GM23248 (cell line): ENCODE data around the gene RAB24. TPM values are rescaled to one million over a fixed set of nuclear protein-coding genes. Genes with fewer than 3 reads are reported as not detected.

ENCODE experiments used
- DNase-seq: peaks from one replicate; pipeline ENCODE4 v3.0.0-alpha.2; 2015
- H2AFZ ChIP-seq: fragments of 200-600 bp; sonication (generic); 2 replicates; pipeline ENCODE4 v1.6.1; 2016; ENCODE audit warnings: antibody characterized with exemption
- H3F3A ChIP-seq: fragments of 200-600 bp; sonication (generic); 2 replicates; pipeline ENCODE4 v1.6.1; 2016; ENCODE audit warnings: mild to moderate bottlenecking, antibody characterized with exemption, mixed run types; ENCODE audit not compliant: insufficient read depth
- H3K27ac ChIP-seq: fragments of 200-600 bp; sonication (generic); 2 replicates; pipeline ENCODE4 v1.5.1; 2016; ENCODE audit warnings: mild to moderate bottlenecking
- H3K27me3 ChIP-seq: fragments of 200-600 bp; sonication (generic); replicated peaks from 2 replicates; pipeline ENCODE4 v1.6.1; 2016; ENCODE audit warnings: mild to moderate bottlenecking; ENCODE audit not compliant: insufficient read depth
- H3K36me3 ChIP-seq: fragments of 200-600 bp; sonication (generic); 2 replicates; pipeline ENCODE4 v1.6.1; 2016; ENCODE audit warnings: low read depth, mild to moderate bottlenecking
- H3K4me1 ChIP-seq: fragments of 200-600 bp; sonication (generic); 2 replicates; pipeline ENCODE4 v1.6.1; 2016; ENCODE audit warnings: mild to moderate bottlenecking; ENCODE audit not compliant: insufficient read depth
- H3K4me2 ChIP-seq: fragments of 200-600 bp; sonication (generic); one replicate; pipeline ENCODE4 v1.6.1; 2016; ENCODE audit warnings: mild to moderate bottlenecking; ENCODE audit not compliant: unreplicated experiment
- H3K4me3 ChIP-seq: fragments of 200-600 bp; sonication (generic); 2 replicates; pipeline ENCODE4 v1.5.1; 2016; ENCODE audit warnings: mild to moderate bottlenecking
- H3K79me2 ChIP-seq: fragments of 200-600 bp; sonication (generic); 2 replicates; pipeline ENCODE4 v1.6.1; 2016; ENCODE audit warnings: mild to moderate bottlenecking; ENCODE audit not compliant: insufficient read depth
- H3K9ac ChIP-seq: fragments of 200-600 bp; sonication (generic); 2 replicates; pipeline ENCODE4 v1.6.1; 2016; ENCODE audit warnings: mild to moderate bottlenecking
- H3K9me2 ChIP-seq: fragments of 200-600 bp; sonication (generic); 2 replicates; pipeline ENCODE4 v1.6.1; 2016; ENCODE audit warnings: mixed run types, mild to moderate bottlenecking, moderate library complexity; ENCODE audit not compliant: insufficient read depth
- H3K9me3 ChIP-seq: fragments of 200-600 bp; sonication (generic); one replicate; pipeline ENCODE4 v1.6.1; 2017; ENCODE audit warnings: low read depth
- H4K20me1 ChIP-seq: fragments of 200-600 bp; sonication (generic); 2 replicates; pipeline ENCODE4 v1.6.0; 2016; ENCODE audit not compliant: insufficient read depth
- EZH2 ChIP-seq: fragments of 200-600 bp; sonication (generic); IDR thresholded peaks from 2 replicates; pipeline ENCODE4 v1.6.1; 2018; ENCODE audit warnings: antibody characterized with exemption, mild to moderate bottlenecking; ENCODE audit not compliant: insufficient read depth, poor library complexity, severe bottlenecking
- EZH2phosphoT487 ChIP-seq: fragments of 200-600 bp; sonication (generic); IDR thresholded peaks from 2 replicates; pipeline ENCODE4 v1.6.1; 2018; ENCODE audit warnings: antibody characterized with exemption, moderate library complexity, mild to moderate bottlenecking, low read depth; ENCODE audit not compliant: insufficient read depth
- WGBS, 2 experiments: methylation state at CpG; one replicate each; pipeline ENCODE4 v1.1.6; 2015 to 2017; ENCODE audit warnings: low lambda C conversion rate in 2 of 2, low coverage in 1 of 2; ENCODE audit errors: missing lambda C conversion rate in 2 of 2; 5-methylcytosine and 5-hydroxymethylcytosine counted together
- in situ Hi-C: fragments of 300-500 bp; cut with MboI; formaldehyde crosslinking; loops from 2 replicates; pipeline ENCODE4 v1.15.0; 2020
- polyA plus RNA-seq: library from polyadenylated mRNA; unstranded; fragments of >200 nt; fragmentation: Nextera tagmentation; extraction: Ambion mirVana; gene quantifications from 2 replicates; pipeline ENCODE4 v1.2.1, GENCODE V29; 2016
- total RNA-seq: library from RNA; depleted of rRNA; stranded (reverse); fragments of >200 nt; shearing (Covaris generic); gene quantifications from 2 replicates; pipeline ENCODE4 v1.2.3, GENCODE V29; 2014

RAB24 gene
- total and polyA plus RNA-seq, 2 experiments from 2014 or later: 28.9 to 31.5 TPM

GRCh38 chr5:177300236-177300880 is 3.2 kb downstream of the RAB24 start:
- WGBS, 2 experiments: 36 to 49% methylated on average over 4 of the region's 4 CpGs
- H3K4me3 ChIP-seq: no peak overlapping the region
- peak overlapping the region; percentile 36 for H3K27ac ChIP-seq
- no peaks in the 10 kb centered on the region; the same call in 1 of the 2 replicates for H3K36me3 ChIP-seq
- in situ Hi-C loops: no loop called here
- H3K9me3 ChIP-seq: no peaks in the 10 kb centered on the region
- no peak for TF ChIP-seq EZH2
- TF ChIP-seq EZH2phosphoT487: no peak
- peak overlapping the region; percentile 38; the same call in 1 of the 2 replicates for H3K9ac ChIP-seq
- peaks cover 40% of the 10 kb centered on the region for H3K79me2 ChIP-seq
- no peak overlapping the region for H2AFZ ChIP-seq
- H3K27me3 ChIP-seq: no peaks in the 10 kb centered on the region
- H4K20me1 ChIP-seq: no peaks in the 10 kb centered on the region
- peak; percentile 70 for DNase-seq
- H3K4me2 ChIP-seq: no peak overlapping the region
- peaks cover 34% of the 10 kb centered on the region for H3F3A ChIP-seq
- no peaks in the 10 kb centered on the region for H3K9me2 ChIP-seq
- peaks cover 16% of the 10 kb centered on the region for H3K4me1 ChIP-seq

- Histone ChIP-seq H3K79me2 (peaks cover 34% of the 10 kb centered on the region), H3K4me3 (no peak overlapping the region), H3K9me2 (no peaks in the 10 kb centered on the region), H3K9ac (no peak overlapping the region), H3K27me3 (no peaks in the 10 kb centered on the region), H3F3A (peaks cover 31% of the 10 kb centered on the region), H2AFZ (no peak overlapping the region), H3K4me1 (peaks cover 10% of the 10 kb centered on the region), H3K9me3 (no peaks in the 10 kb centered on the region), H3K4me2 (no peak overlapping the region), H3K27ac (no peak overlapping the region; the same call in 1 of the 2 replicates), H4K20me1 (no peaks in the 10 kb centered on the region), H3K36me3 (0 out of 2 replicates have a peak, but pooled peaks cover 2% of the 10 kb centered on the region)
- TF ChIP-seq EZH2 (no peak), EZH2phosphoT487 (no peak)
- WGBS, 2 experiments: 77 to 84% methylated on average over 7 to 9 of the region's 9 CpGs
- DNase-seq: no peak
- in situ Hi-C loops: no loop called here
Measured at GRCh38 chr5:177299697-177300096, 3.8 kb downstream of the RAB24 start.

DNA sequence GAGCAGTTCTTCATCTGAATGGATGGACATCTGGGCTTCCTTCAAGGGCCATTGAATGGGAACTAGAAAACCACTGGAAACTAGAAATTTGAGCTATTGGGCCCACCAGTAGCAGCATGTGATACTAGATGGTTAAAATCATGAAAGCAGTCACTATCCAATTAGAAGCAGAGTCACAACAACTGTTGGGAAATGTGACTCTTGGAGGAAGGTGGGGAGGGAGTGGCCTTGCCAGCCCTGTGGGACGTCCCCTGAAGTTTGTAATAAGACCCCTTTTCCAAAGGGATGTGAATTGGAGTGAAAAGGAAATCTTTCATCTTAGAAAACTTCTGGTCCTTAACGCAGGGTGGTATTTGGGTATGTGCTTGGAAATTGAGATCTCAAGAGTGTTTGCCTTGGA is 5.6 kb downstream of the RAB24 start:
- no peaks in the 10 kb centered on the region for H3K27me3 ChIP-seq
- H3K4me1 ChIP-seq: peaks cover 9% of the 10 kb centered on the region
- H3K27ac ChIP-seq: no peak overlapping the region
- DNase-seq: no peak
- in situ Hi-C loops: no loop called here
- no peak overlapping the region for H2AFZ ChIP-seq
- no peak overlapping the region for H3K9ac ChIP-seq
- no peak overlapping the region for H3K4me3 ChIP-seq
- peaks cover 16% of the 10 kb centered on the region for H3K79me2 ChIP-seq
- no peak overlapping the region for H3K4me2 ChIP-seq
- no peak for TF ChIP-seq EZH2phosphoT487
- no peak for TF ChIP-seq EZH2
- no peaks in the 10 kb centered on the region for H3K9me3 ChIP-seq
- H3K9me2 ChIP-seq: no peaks in the 10 kb centered on the region
- peaks cover 31% of the 10 kb centered on the region for H3F3A ChIP-seq
- 82 to 83% methylated on average over 2 of the region's 2 CpGs for WGBS, 2 experiments
- H3K36me3 ChIP-seq: 0 out of 2 replicates have a peak, but pooled peaks cover 18% of the 10 kb centered on the region
- H4K20me1 ChIP-seq: no peaks in the 10 kb centered on the region

- H3K36me3 ChIP-seq: peaks cover 30% of the 10 kb centered on the region
- 79 to 83% methylated on average over 4 of the region's 4 CpGs for WGBS, 2 experiments
- no peaks in the 10 kb centered on the region for H3K9me3 ChIP-seq
- H3K79me2 ChIP-seq: peaks cover 3% of the 10 kb centered on the region; the same call in 1 of the 2 replicates
- H3F3A ChIP-seq: peaks cover 31% of the 10 kb centered on the region
- DNase-seq: no peak
- H3K4me1 ChIP-seq: peaks cover under 1% of the 10 kb centered on the region; the same call in 1 of the 2 replicates
- no peaks in the 10 kb centered on the region for H4K20me1 ChIP-seq
- H3K27ac ChIP-seq: no peak overlapping the region
- H3K27me3 ChIP-seq: no peaks in the 10 kb centered on the region
- in situ Hi-C loops: no loop called here
- H3K9ac ChIP-seq: no peak overlapping the region
- H2AFZ ChIP-seq: no peak overlapping the region
- TF ChIP-seq EZH2phosphoT487 (no peak), EZH2 (no peak)
- no peaks in the 10 kb centered on the region for H3K9me2 ChIP-seq
- H3K4me3 ChIP-seq: no peak overlapping the region
- H3K4me2 ChIP-seq: no peak overlapping the region
Measured at GRCh38 chr5:177296581-177296980, 6.9 kb downstream of the RAB24 start.
